NCI-H446 (cell line): Measurements from ENCODE around the gene ZDHHC3.

ENCODE experiments used
- DNase-seq, 2 experiments: peaks; one replicate each; lab custom pipeline; 2025; lab: John Stamatoyannopoulos, UW

Gene ZDHHC3

DNA sequence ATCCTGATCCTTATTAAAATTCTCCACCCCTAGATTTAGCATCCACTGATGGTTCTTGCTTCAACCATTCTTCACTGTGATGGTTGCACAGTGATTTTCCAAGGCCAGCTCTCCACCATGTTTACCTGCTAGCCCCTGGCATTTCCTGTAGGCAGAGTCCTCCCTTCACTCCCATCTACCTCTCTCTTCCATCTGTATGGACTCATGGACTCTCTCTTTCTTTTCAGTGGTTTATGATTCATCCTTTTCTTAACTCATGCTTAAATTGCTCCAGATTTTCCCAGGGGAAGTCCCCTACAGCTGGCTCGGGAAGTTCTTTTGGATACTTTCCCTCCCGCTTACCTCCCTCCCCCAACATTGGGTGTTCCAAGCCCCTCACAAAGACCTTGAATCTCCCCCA, 82.9 kb downstream of the ZDHHC3 start:
- no peak for DNase-seq

DNA sequence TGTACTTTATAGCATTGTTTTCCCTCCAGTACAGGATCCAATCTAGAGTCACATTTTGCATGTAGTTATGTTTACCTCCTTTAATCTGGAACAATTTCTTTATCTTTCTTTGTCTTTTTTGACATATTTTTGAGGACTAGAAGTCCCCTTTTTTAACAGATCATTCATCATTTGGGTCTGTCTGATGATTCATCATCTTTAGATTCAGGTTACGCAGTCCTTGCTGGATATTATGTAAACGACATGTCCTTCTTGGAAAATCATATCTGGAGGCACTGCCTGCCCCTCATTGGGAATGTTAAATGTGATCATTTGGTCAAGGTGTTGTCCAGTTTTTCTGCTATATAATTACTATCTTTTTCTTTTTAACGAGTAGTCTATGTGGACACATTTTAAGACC, 83.3 kb downstream of the ZDHHC3 start:
- no peak for DNase-seq

GRCh38 chr3:44890852-44891251, 85.1 kb downstream of the ZDHHC3 start:
- no peak for DNase-seq

DNA sequence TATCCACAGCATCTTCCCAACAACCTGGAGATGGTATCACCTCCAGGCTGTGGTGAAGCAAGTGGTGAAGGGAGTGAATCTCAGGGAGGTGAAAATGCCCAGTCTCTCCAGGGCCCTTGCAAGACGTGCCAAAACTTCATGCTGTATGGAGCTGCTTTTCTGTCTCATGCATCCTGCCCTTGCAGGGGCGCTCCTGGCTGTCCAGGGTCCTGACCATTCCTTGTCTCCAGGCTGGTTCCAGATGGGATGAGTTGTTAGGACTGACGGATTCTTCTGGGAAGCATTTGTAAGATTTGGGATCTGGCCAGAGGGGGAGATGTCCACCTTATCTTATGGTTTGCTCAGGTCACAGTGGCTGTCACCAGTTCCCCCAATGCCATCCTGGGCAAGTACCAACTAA, 85.7 kb downstream of the ZDHHC3 start:
- no peak for DNase-seq

- no peak for DNase-seq
These were observed 88.9 kb downstream of the ZDHHC3 start for GRCh38 chr3:44887101-44887500.

GRCh38 chr3:44886561-44886960, 89.4 kb downstream of the ZDHHC3 start:
- no peak for DNase-seq

- DNase-seq, result peak; percentile 6 to 58
These were observed 90.4 kb downstream of the ZDHHC3 start for GRCh38 chr3:44885618-44886017.

GRCh38 chr3:44883999-44884431, 92.0 kb downstream of the ZDHHC3 start:
- no peak for DNase-seq

GRCh38 chr3:44883213-44883955, 92.6 kb downstream of the ZDHHC3 start:
- no peak for DNase-seq

DNA sequence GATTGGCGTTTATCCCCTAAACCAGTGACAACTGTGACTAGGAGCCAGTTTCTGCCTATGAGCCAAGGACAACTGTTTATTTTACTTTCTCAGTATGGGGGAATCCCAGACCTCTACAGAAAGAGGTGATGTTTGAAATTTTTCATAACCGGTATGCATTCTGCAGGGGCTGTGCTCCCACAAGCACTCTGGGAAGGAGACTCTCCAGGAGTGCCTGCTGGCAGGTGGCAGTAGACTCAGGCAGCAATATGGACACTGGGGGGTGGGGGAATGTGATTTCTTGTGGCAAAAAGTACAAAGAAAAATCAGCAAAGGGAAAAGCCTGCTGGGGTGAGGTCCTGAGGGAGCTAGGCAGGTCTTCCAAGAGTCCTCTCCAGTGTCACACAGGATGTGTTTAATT, 95.7 kb downstream of the ZDHHC3 start:
- no peak for DNase-seq

- no peak for DNase-seq
These were observed 98.6 kb downstream of the ZDHHC3 start for GRCh38 chr3:44877333-44877732.

GRCh38 chr3:44875596-44875995, 100.4 kb downstream of the ZDHHC3 start:
- DNase-seq, result no peak
